Fibroblast of lung (primary cell): ENCODE measurements around the gene FSHR.

Experiments used
- CTCF ChIP-seq, 2 donors: IDR thresholded peaks in 1 of 2; conservative IDR thresholded peaks in 1 of 2; 1 replicate in 1 of 2; 2 replicates in 1 of 2; pipeline ENCODE4 v1.5.1; 2011 to 2012; ENCODE audit warnings: low read length in 2 of 2, control low read depth in 1 of 2, inconsistent platforms in 1 of 2, low read depth in 1 of 2, mild to moderate bottlenecking in 1 of 2
- EZH2 ChIP-seq: IDR thresholded peaks from 2 replicates; pipeline ENCODE4 v1.5.1; 2012; ENCODE audit warnings: low read length, control low read depth, mild to moderate bottlenecking; ENCODE audit errors: missing control alignments

GRCh38 chr2:49154140-49154539, at the start of gene FSHR:
- TF ChIP-seq CTCF (conservative IDR thresholded peaks at IDR 0.05 in 1 of 2, IDR thresholded peaks at IDR 0.05 in 1 of 2; ENCODE audit: low read depth in 1 of 2, low read length in 2 of 2) (no peak), EZH2 (no peak)
